ENCODE data around the gene TLE6. TPM values are rescaled to one million over a fixed set of nuclear protein-coding genes. Genes with fewer than 3 reads are reported as not detected.

The TLE6 gene
- total and polyA plus RNA-seq, 10 of the 15 experiments (the other 5 are each of a cell fraction or from before 2014, with no cell fraction given), result 2.7 to 13.8 (median 6.4) TPM

- intact Hi-C loops (cut with micrococcal nuclease; ENCODE audit: unreplicated experiment) (no loop called here), in situ Hi-C loops (cut with MboI) (no loop called here)
- H4K20me1 ChIP-seq (ENCODE audit: control insufficient read depth, insufficient read depth), result no peaks in the 10 kb centered on the region
- ChIA-PET SMC1A (ENCODE audit: uncharacterized antibody, unreplicated experiment) (no interaction called here), RAD21 (ENCODE audit: unreplicated experiment) (no interaction called here), CTCF (no interaction called here), POLR2A (no interaction called here)
- FAIRE-seq (no peak), ATAC-seq (no peak), DNase-seq (ENCODE audit: low read depth, low spot score) (no peak)
- 58% methylated on average over 2 of the region's 9 CpGs for WGBS (ENCODE audit: insufficient coverage, insufficient replicate concordance, low lambda C conversion rate, missing lambda C conversion rate)
- no peaks in the 10 kb centered on the region for H3K4me1 ChIP-seq (ENCODE audit: control insufficient read depth, insufficient read depth, low read length)
- no peak overlapping the region for H3K9ac ChIP-seq (ENCODE audit: control insufficient read depth, insufficient read depth, low read length)
- H3K27me3 ChIP-seq (replicated peaks in 1 of 2; ENCODE audit: control insufficient read depth in 2 of 2, insufficient read depth in 2 of 2, low read length in 1 of 2), result no peaks in the 10 kb centered on the region
- H3K4me2 ChIP-seq (ENCODE audit: control insufficient read depth, insufficient read depth), result no peak overlapping the region
- no peaks in the 10 kb centered on the region for H3K9me3 ChIP-seq (replicated peaks; ENCODE audit: control insufficient read depth, insufficient read depth, low read length)
- no peaks in the 10 kb centered on the region for H3K79me2 ChIP-seq (ENCODE audit: control insufficient read depth, insufficient read depth, low read length)
- no peak overlapping the region for H2AFZ ChIP-seq (ENCODE audit: control insufficient read depth, low read depth, low read length)
- H3K4me3 ChIP-seq, result no peak overlapping the region
- no TSS peak for BruUV-seq (replicated peaks)
- H3K36me3 ChIP-seq (ENCODE audit: control insufficient read depth in 2 of 2, insufficient read depth in 2 of 2, low read length in 1 of 2), result no peaks in the 10 kb centered on the region
- H3K27ac ChIP-seq (ENCODE audit: control insufficient read depth, insufficient read depth), result no peak overlapping the region
- TF ChIP-seq TBL1XR1 (IDR thresholded peaks at IDR 0.05; ENCODE audit: low read depth, low read length) (no peak), E2F8 (IDR thresholded peaks at IDR 0.05; ENCODE audit: low read depth, partially characterized antibody) (no peak), HDGF (IDR thresholded peaks at IDR 0.05) (no peak), NKRF (conservative IDR thresholded peaks at IDR 0.05) (no peak), EP300 (IDR thresholded peaks at IDR 0.05; ENCODE audit: borderline replicate concordance in 1 of 2, control insufficient read depth in 1 of 2, low read depth in 2 of 2, low read length in 2 of 2) (no peak), NR2C1 (IDR thresholded peaks at IDR 0.05) (no peak), GABPA (IDR thresholded peaks at IDR 0.05; ENCODE audit: low read depth) (no peak), SIN3A (IDR thresholded peaks at IDR 0.05; ENCODE audit: low read depth, low read length) (no peak), MXI1 (IDR thresholded peaks at IDR 0.05; ENCODE audit: low read depth, low read length) (no peak), KDM1A (IDR thresholded peaks at IDR 0.05; ENCODE audit: borderline replicate concordance) (no peak), TCF7 (IDR thresholded peaks at IDR 0.05; ENCODE audit: borderline replicate concordance) (no peak), ZBTB11 (CRISPR knock-in tag; IDR thresholded peaks at IDR 0.05) (no peak), SMAD1 (IDR thresholded peaks at IDR 0.05; ENCODE audit: low read depth, partially characterized antibody) (no peak), CHD2 (IDR thresholded peaks at IDR 0.05; ENCODE audit: borderline replicate concordance, low read depth, low read length) (no peak), MTA2 (IDR thresholded peaks at IDR 0.05; ENCODE audit: low read depth) (no peak), IRF5 (IDR thresholded peaks at IDR 0.05; ENCODE audit: borderline replicate concordance) (no peak)
Measured at GRCh38 chr19:2993579-2993978, 16.2 kb downstream of the TLE6 start.

Data from GM12878 (cell line).